ENCODE data around the gene RUNX3. TPM values are rescaled to one million over a fixed set of nuclear protein-coding genes. Genes with fewer than 3 reads are reported as not detected.

The RUNX3 gene
- total RNA-seq, result not detected in 2 replicates

GRCh38 chr1:24930260-24931145 is at the start of gene RUNX3:
RUNX3 (minus strand) TSS chr1:24930276; CDS start chr1:24929868, 408 bp downstream.

Small RNAs within 50 kb of the gene (small RNA-seq; reads per million reads assigned to genes)
- gene MIR6731, result not detected

Other genes starting within 250 kb of the RUNX3 start
- gene CLIC4, start 184.8 kb downstream of the RUNX3 start, total RNA-seq, result 245 and 302 TPM in 2 replicates

Data from subcutaneous preadipocyte (primary cell).